H1 (cell line): Measurements from ENCODE around the gene SPC24. TPM values are rescaled to one million over a fixed set of nuclear protein-coding genes. Genes with fewer than 3 reads are reported as not detected.

Experiments used
- CTCF ChIA-PET: fragments of 300-600 bp; sonication (Branson Sonifier 250); formaldehyde crosslinking; loops from one replicate; lab custom pipeline; 2021; ENCODE audit not compliant: partially characterized antibody; lab: Charles Lee
- POLR2A ChIA-PET: fragments of 300-600 bp; sonication (Branson Sonifier 250); formaldehyde crosslinking; loops from one replicate; lab custom pipeline; 2021; ENCODE audit warnings: inconsistent platforms; ENCODE audit not compliant: partially characterized antibody; lab: Charles Lee
- DNase-seq, 2 experiments: peaks; one replicate each; pipeline versions ENCODE4 v3.0.0 to v3.0.0-alpha.2; 2010 to 2022; ENCODE audit warnings: low spot score in 2 of 2, low read depth in 1 of 2, mixed read lengths in 1 of 2
- FAIRE-seq: peaks from 2 replicates; lab custom pipeline; 2011; peaks lifted over from hg19 to GRCh38; lab: Jason Lieb, UNC
- H2AFZ ChIP-seq: 2 replicates; pipeline ENCODE4 v1.8.1; 2012; ENCODE audit warnings: low read length, inconsistent platforms
- H2AK5ac ChIP-seq: 2 replicates; pipeline ENCODE4 v1.6.1; 2013; ENCODE audit warnings: low read depth, low read length
- H2BK120ac ChIP-seq: replicated peaks from 2 replicates; pipeline ENCODE3; 2013; ENCODE audit warnings: low read depth, low read length, inconsistent platforms
- H2BK12ac ChIP-seq: 2 replicates; pipeline ENCODE4 v1.6.1; 2013; ENCODE audit warnings: low read depth, low read length
- H2BK15ac ChIP-seq: 2 replicates; pipeline ENCODE4 v1.6.1; 2013; ENCODE audit warnings: low read length
- H2BK20ac ChIP-seq: 2 replicates; pipeline ENCODE4 v1.6.1; 2013; ENCODE audit warnings: low read length
- H2BK5ac ChIP-seq: 2 replicates; pipeline ENCODE4 v1.6.1; 2013; ENCODE audit warnings: low read depth, low read length
- H3K14ac ChIP-seq: 2 replicates; pipeline ENCODE4 v1.6.1; 2013; ENCODE audit warnings: inconsistent platforms; ENCODE audit not compliant: insufficient read length
- H3K18ac ChIP-seq: 2 replicates; pipeline ENCODE4 v1.6.1; 2013; ENCODE audit warnings: low read length; ENCODE audit errors: extremely low read depth
- H3K23ac ChIP-seq: 2 replicates; pipeline ENCODE4 v1.6.1; 2013; ENCODE audit warnings: inconsistent platforms; ENCODE audit not compliant: insufficient read length
- H3K23me2 ChIP-seq: 2 replicates; pipeline ENCODE4 v1.6.1; 2013; ENCODE audit warnings: low read depth, low read length
- H3K27ac ChIP-seq: 2 replicates; pipeline ENCODE4 v1.6.1; 2011; ENCODE audit warnings: low read depth, low read length, inconsistent platforms
- H3K27me3 ChIP-seq, 4 experiments: replicated peaks in 1 of 4; 1 replicate in 1 of 4; 2 replicates in 3 of 4; pipeline versions ENCODE4 v1.6.1 to v1.8.1; 2011 to 2013; ENCODE audit warnings: low read length in 3 of 4, mild to moderate bottlenecking in 3 of 4, inconsistent platforms in 2 of 4, mixed read lengths in 2 of 4, moderate library complexity in 1 of 4; ENCODE audit not compliant: control insufficient read depth in 3 of 4, insufficient read depth in 3 of 4; ENCODE audit errors: extremely low read depth in 1 of 4
- H3K36me3 ChIP-seq, 4 experiments: 2 replicates each; pipeline versions ENCODE4 v1.6.1 to v1.8.1; 2011 to 2013; ENCODE audit warnings: mild to moderate bottlenecking in 4 of 4, low read length in 3 of 4, moderate library complexity in 2 of 4, control low read depth in 1 of 4, inconsistent platforms in 1 of 4; ENCODE audit not compliant: insufficient read depth in 4 of 4, control insufficient read depth in 2 of 4
- H3K4ac ChIP-seq: replicated peaks from 2 replicates; pipeline ENCODE3; 2013; ENCODE audit warnings: low read length, low read depth, mixed read lengths, inconsistent platforms; ENCODE audit not compliant: insufficient read length
- H3K4me1 ChIP-seq, 4 experiments: replicated peaks in 1 of 4; 1 replicate in 1 of 4; 2 replicates in 3 of 4; pipeline versions ENCODE4 v1.6.1 to v1.8.1; 2011 to 2013; ENCODE audit warnings: low read length in 3 of 4, inconsistent platforms in 2 of 4, mixed read lengths in 1 of 4; ENCODE audit not compliant: insufficient read depth in 4 of 4, control insufficient read depth in 3 of 4
- H3K4me2 ChIP-seq, 2 experiments: 2 replicates each; pipeline versions ENCODE4 v1.6.1 to v1.8.1; 2011 to 2013; ENCODE audit warnings: low read depth in 2 of 2, low read length in 2 of 2, control low read depth in 1 of 2, inconsistent platforms in 1 of 2, mild to moderate bottlenecking in 1 of 2; ENCODE audit not compliant: insufficient read depth in 1 of 2
- H3K4me3 ChIP-seq, 4 experiments: fragments of 200-600, 300-600 bp in 1 of 4; sonication (generic), shearing (Covaris generic), sonication (Bioruptor Twin) in 1 of 4; 2 replicates each; pipeline versions ENCODE4 v1.5.1 to v1.8.1; 2011 to 2016; ENCODE audit warnings: low read length in 4 of 4, low read depth in 3 of 4, control low read depth in 2 of 4, inconsistent platforms in 2 of 4, mild to moderate bottlenecking in 2 of 4, mixed read lengths in 1 of 4, moderate library complexity in 1 of 4; ENCODE audit not compliant: insufficient read depth in 2 of 4; ENCODE audit errors: extremely low read depth in 1 of 4
- H3K56ac ChIP-seq: replicated peaks from 2 replicates; pipeline ENCODE3; 2013; ENCODE audit warnings: low read depth, mild to moderate bottlenecking, mixed read lengths, low read length, inconsistent platforms; ENCODE audit not compliant: insufficient read length
- H3K79me1 ChIP-seq: 2 replicates; pipeline ENCODE4 v1.6.1; 2013; ENCODE audit warnings: low read depth, low read length, control low read depth
- H3K79me2 ChIP-seq, 2 experiments: 2 replicates each; pipeline versions ENCODE4 v1.6.1 to v1.8.1; 2012 to 2013; ENCODE audit warnings: low read length in 2 of 2, mild to moderate bottlenecking in 2 of 2, inconsistent platforms in 1 of 2; ENCODE audit not compliant: insufficient read depth in 2 of 2, control insufficient read depth in 1 of 2
- H3K9ac ChIP-seq, 4 experiments: replicated peaks in 1 of 4; 1 replicate in 1 of 4; 2 replicates in 3 of 4; pipeline versions ENCODE4 v1.6.1 to v1.8.1; 2011 to 2013; ENCODE audit warnings: low read depth in 3 of 4, low read length in 3 of 4, control low read depth in 2 of 4, mild to moderate bottlenecking in 2 of 4, moderate library complexity in 2 of 4, inconsistent platforms in 1 of 4; ENCODE audit errors: extremely low read depth in 1 of 4
- H3K9me3 ChIP-seq, 2 experiments: 2 replicates each; pipeline versions ENCODE4 v1.6.1 to v1.8.1; 2012 to 2013; ENCODE audit warnings: mild to moderate bottlenecking in 2 of 2, moderate library complexity in 2 of 2, control low read depth in 1 of 2, inconsistent platforms in 1 of 2, low read depth in 1 of 2, low read length in 1 of 2, mixed read lengths in 1 of 2; ENCODE audit not compliant: insufficient read depth in 2 of 2
- H4K20me1 ChIP-seq, 2 experiments: replicated peaks in 1 of 2; 2 replicates each; pipeline versions ENCODE3 to v1.8.1; 2011 to 2013; ENCODE audit warnings: inconsistent platforms in 2 of 2, low read length in 2 of 2, mild to moderate bottlenecking in 1 of 2; ENCODE audit not compliant: insufficient read depth in 2 of 2, control insufficient read depth in 1 of 2
- H4K5ac ChIP-seq: 2 replicates; pipeline ENCODE4 v1.6.1; 2013; ENCODE audit warnings: low read length, low read depth, mixed read lengths, inconsistent platforms; ENCODE audit not compliant: insufficient read length
- H4K8ac ChIP-seq: 2 replicates; pipeline ENCODE4 v1.8.0; 2013; ENCODE audit warnings: mild to moderate bottlenecking, moderate library complexity, low read length, inconsistent platforms; ENCODE audit not compliant: insufficient read depth; ENCODE audit errors: extremely low read depth
- H4K91ac ChIP-seq: replicated peaks from 2 replicates; pipeline ENCODE3; 2013; ENCODE audit warnings: low read length, mixed read lengths, inconsistent platforms; ENCODE audit not compliant: insufficient read length
- CHD1 ChIP-seq: IDR thresholded peaks from 2 replicates; pipeline ENCODE4 v1.6.1; 2012; ENCODE audit warnings: low read depth, low read length, improper control_type of control experiment
- EGR1 ChIP-seq: IDR thresholded peaks from 2 replicates; pipeline ENCODE4 v1.6.1; 2011; ENCODE audit warnings: low read depth, low read length, borderline replicate concordance
- HDAC2 ChIP-seq, 2 experiments: fragments of 300-600 bp in 1 of 2; sonication (generic) in 1 of 2; IDR thresholded peaks; 2 replicates each; pipeline ENCODE4 v1.6.1; 2011 to 2012; ENCODE audit warnings: low read depth in 2 of 2, low read length in 2 of 2, mild to moderate bottlenecking in 2 of 2, moderate library complexity in 2 of 2, borderline replicate concordance in 1 of 2, inconsistent platforms in 1 of 2
- NANOG ChIP-seq: IDR thresholded peaks from 2 replicates; pipeline ENCODE4 v1.6.1; 2011; ENCODE audit warnings: low read length, low read depth, mild to moderate bottlenecking, inconsistent platforms; ENCODE audit not compliant: insufficient read depth, poor library complexity, severe bottlenecking
- POLR2AphosphoS5 ChIP-seq: IDR thresholded peaks from 2 replicates; pipeline ENCODE4 v1.6.1; 2011; ENCODE audit warnings: low read depth, low read length
- SIN3A ChIP-seq, 2 experiments: IDR thresholded peaks in 1 of 2; conservative IDR thresholded peaks in 1 of 2; 2 replicates each; pipeline ENCODE4 v1.6.1; 2011 to 2012; ENCODE audit warnings: low read length in 2 of 2, improper control_type of control experiment in 1 of 2, low read depth in 1 of 2, mild to moderate bottlenecking in 1 of 2
- SIX5 ChIP-seq: IDR thresholded peaks from 2 replicates; pipeline ENCODE4 v1.6.1; 2011; ENCODE audit warnings: mild to moderate bottlenecking, low read depth, low read length
- SP1 ChIP-seq: IDR thresholded peaks from 2 replicates; pipeline ENCODE4 v1.6.1; 2011; ENCODE audit warnings: low read depth, low read length
- SP2 ChIP-seq: IDR thresholded peaks from 2 replicates; pipeline ENCODE4 v1.6.1; 2012; ENCODE audit warnings: mild to moderate bottlenecking, low read length, inconsistent platforms
- SP4 ChIP-seq: IDR thresholded peaks from 2 replicates; pipeline ENCODE4 v1.6.1; 2012; ENCODE audit warnings: low read length, inconsistent platforms
- TCF12 ChIP-seq: IDR thresholded peaks from 2 replicates; pipeline ENCODE4 v1.6.1; 2011; ENCODE audit warnings: low read depth, mild to moderate bottlenecking, low read length
- ZNF274 ChIP-seq: IDR thresholded peaks from 2 replicates; pipeline ENCODE4 v1.7.0; 2012; ENCODE audit warnings: low read length, borderline replicate concordance; ENCODE audit errors: extremely low read depth
- WGBS, 2 experiments: shearing (Covaris generic) in 1 of 2; methylation state at CpG; one replicate each; pipeline versions ENCODE4 v1.1.6 to v1.1.7; 2013 to 2015; ENCODE audit warnings: low lambda C conversion rate in 2 of 2, mixed read lengths in 2 of 2, inconsistent platforms in 1 of 2, low coverage in 1 of 2, missing lambda C conversion rate in 1 of 2; ENCODE audit not compliant: insufficient replicate concordance in 2 of 2, insufficient coverage in 1 of 2, insufficient read length in 1 of 2; ENCODE audit errors: extremely low coverage in 1 of 2, missing lambda C conversion rate in 1 of 2; 5-methylcytosine and 5-hydroxymethylcytosine counted together
- polyA plus RNA-seq, 7 experiments: library from polyadenylated mRNA; depleted of rRNA in 3 of 7; stranded (reverse) in 5 of 7; unstranded in 2 of 7; fragments of >200 nt in 5 of 7; fragments of 200-250 nt in 2 of 7; gene quantifications; 1 replicate in 5 of 7; 2 replicates in 1 of 7; 4 replicates in 1 of 7; pipeline versions ENCODE4 v1.2.1 to v1.2.3, GENCODE V29; 2011 to 2013; ENCODE audit warnings: missing spikeins in 2 of 7, mixed read lengths in 2 of 7
- total RNA-seq: library from RNA; stranded (reverse); fragmentation: NEBNext Ultra II Directional; extraction: Animal tissue kit (Norgen Biotek cat#: 25700); gene quantifications from 2 replicates; pipeline ENCODE4 v1.2.1, GENCODE V29; 2021
- TF ChIP-seq, protein P1 (sequence below): IDR thresholded peaks from 2 replicates; pipeline ENCODE4 v1.6.1; 2012; ENCODE audit warnings: inconsistent platforms

The SPC24 gene
- total and polyA plus RNA-seq, 2 of the 8 experiments (the other 6 are each of a cell fraction or from before 2014, with no cell fraction given), result 17.7 to 42.4 TPM

DNA sequence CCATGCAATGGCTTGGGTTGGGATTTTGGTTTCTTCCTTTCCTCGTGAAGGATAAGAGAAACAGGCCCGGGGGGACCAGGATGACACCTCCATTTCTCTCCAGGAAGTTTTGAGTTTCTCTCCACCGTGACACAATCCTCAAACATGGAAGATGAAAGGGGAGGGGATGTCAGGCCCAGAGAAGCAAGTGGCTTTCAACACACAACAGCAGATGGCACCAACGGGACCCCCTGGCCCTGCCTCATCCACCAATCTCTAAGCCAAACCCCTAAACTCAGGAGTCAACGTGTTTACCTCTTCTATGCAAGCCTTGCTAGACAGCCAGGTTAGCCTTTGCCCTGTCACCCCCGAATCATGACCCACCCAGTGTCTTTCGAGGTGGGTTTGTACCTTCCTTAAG lies 24.1 kb downstream of the SPC24 start:
- Histone ChIP-seq H3K9ac (no peak overlapping the region), H3K27me3 (no peaks in the 10 kb centered on the region), H4K20me1 (peaks cover 8 to 14% of the 10 kb centered on the region in 2 experiments), H3K9me3 (no peaks in the 10 kb centered on the region), H3K23me2 (no peaks in the 10 kb centered on the region), H3K23ac (no peak overlapping the region), H4K5ac (no peak overlapping the region), H3K4me1 (no peaks in the 10 kb centered on the region), H3K27ac (no peak overlapping the region), H3K4ac (no peak overlapping the region), H2BK5ac (no peak overlapping the region), H2BK15ac (no peak overlapping the region), H2BK20ac (no peak overlapping the region), H4K8ac (no peak overlapping the region), H3K56ac (no peak overlapping the region), H2BK120ac (no peak overlapping the region), H3K36me3 (peaks cover 32 to 65% (median 48%) of the 10 kb centered on the region in 4 experiments), H2BK12ac (no peak overlapping the region), H2AFZ (no peak overlapping the region), H3K14ac (no peak overlapping the region), H2AK5ac (no peak overlapping the region), H3K4me2 (no peak overlapping the region), H3K79me2 (no peaks in the 10 kb centered on the region), H3K18ac (no peak overlapping the region), H3K79me1 (no peaks in the 10 kb centered on the region; the same call in 1 of the 2 replicates), H3K4me3 (no peak overlapping the region), H4K91ac (no peak overlapping the region)
- no peak for FAIRE-seq
- TF ChIP-seq POLR2AphosphoS5 (no peak; the same call in 1 of the 2 replicates), SP4 (no peak), TCF12 (no peak), CHD1 (no peak), SP2 (no peak), ZNF274 (no peak), EGR1 (no peak), HDAC2 (IDR thresholded peaks at IDR 0.05; ENCODE audit: borderline replicate concordance in 1 of 2, low read depth in 2 of 2, low read length in 2 of 2) (no peak), SIN3A (conservative IDR thresholded peaks at IDR 0.05 in 1 of 2, IDR thresholded peaks at IDR 0.05 in 1 of 2; ENCODE audit: low read depth in 1 of 2, low read length in 2 of 2) (no peak), SIX5 (no peak), SP1 (no peak), NANOG (no peak)
- TF ChIP-seq, protein P1, sequence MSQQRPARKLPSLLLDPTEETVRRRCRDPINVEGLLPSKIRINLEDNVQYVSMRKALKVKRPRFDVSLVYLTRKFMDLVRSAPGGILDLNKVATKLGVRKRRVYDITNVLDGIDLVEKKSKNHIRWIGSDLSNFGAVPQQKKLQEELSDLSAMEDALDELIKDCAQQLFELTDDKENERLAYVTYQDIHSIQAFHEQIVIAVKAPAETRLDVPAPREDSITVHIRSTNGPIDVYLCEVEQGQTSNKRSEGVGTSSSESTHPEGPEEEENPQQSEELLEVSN, result no peak
- CTCF ChIA-PET, result interaction anchor here (1.0 to 1.2 kb wide), 3 partner anchors 14 to 68 kb away, joined by 3 read pairs; no protein-coding TSS in a partner anchor
- POLR2A ChIA-PET, result interaction anchor here (1.0 kb wide), 1 partner anchor 42 kb away, joined by 3 read pairs; the partner anchor contains the start of gene LDLR
- 88% methylated on average over 7 of the region's 7 CpGs; no CpG with 5 or more reads in 1 of the 2 experiments for WGBS, 2 experiments
- DNase-seq, result no peak
